ENCODE data around the gene S100A12.

The S100A12 gene

DNA sequence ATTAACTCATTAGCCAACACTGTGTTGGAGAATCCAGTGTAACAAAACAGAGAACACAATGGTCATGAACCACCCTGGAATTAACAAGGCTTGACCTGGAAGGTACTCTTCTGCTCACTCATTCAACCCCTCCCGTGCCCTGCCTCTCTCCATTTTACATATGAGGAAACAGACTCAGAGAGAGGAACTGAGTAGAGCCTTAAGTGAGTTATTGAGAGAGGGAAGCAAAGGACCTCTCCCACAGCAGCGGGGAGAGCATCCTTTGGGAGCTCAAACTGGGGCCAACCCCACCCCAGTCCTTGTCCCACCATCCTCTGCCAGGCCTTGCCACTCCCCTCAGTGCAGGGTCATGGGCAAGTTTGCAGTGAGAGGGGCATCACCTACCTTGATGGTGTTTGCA is 1.4 kb downstream of the S100A12 start:
- DNase-seq (ENCODE audit: low read depth), result no peak
- no peak overlapping the region for H3K4me3 ChIP-seq (ENCODE audit: low read depth, low read length)

DNA sequence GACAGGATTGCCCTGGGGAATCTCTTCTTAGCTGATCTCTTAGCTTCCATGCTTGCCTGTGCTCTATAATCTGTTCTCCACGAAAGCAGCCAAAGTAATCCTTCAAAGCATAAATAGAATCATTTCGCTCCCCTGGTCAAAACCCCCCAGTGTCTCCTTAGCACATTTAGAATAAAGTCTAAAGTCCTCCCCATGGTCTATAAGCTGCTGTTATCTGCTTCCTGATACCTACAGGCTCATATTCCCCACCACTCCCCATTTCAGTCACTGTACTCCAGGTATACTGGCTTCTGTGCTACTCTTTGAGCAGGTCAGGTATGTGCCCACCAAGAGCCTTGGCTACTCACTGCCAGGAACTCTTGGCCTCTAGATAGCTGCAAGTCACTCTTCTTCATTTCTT is 2.9 kb downstream of the S100A12 start:
- H3K4me3 ChIP-seq (ENCODE audit: low read depth, low read length), result no peak overlapping the region
- no peak for DNase-seq (ENCODE audit: low read depth)

DNA sequence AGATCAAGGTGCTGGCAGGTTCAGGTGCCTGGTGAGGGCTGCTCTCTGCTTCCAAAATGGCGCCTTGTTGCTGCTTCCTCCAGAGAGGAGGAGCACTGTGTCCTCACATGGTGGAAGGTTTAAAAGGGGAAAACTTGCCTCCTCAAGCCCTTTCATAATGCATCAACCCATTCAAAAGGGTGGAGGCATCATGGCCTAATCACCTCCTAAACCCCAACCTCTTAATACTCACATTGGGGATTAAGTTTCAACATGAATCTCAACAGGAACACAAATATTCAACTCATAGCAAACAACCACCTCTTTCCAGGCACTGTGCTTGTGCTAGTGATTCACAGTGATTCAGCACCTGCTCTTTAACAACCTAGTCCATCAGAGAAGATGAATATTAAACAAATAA is 4.2 kb downstream of the S100A12 start:
- DNase-seq (ENCODE audit: low read depth), result no peak
- no peak overlapping the region for H3K4me3 ChIP-seq (ENCODE audit: low read depth, low read length)

DNA sequence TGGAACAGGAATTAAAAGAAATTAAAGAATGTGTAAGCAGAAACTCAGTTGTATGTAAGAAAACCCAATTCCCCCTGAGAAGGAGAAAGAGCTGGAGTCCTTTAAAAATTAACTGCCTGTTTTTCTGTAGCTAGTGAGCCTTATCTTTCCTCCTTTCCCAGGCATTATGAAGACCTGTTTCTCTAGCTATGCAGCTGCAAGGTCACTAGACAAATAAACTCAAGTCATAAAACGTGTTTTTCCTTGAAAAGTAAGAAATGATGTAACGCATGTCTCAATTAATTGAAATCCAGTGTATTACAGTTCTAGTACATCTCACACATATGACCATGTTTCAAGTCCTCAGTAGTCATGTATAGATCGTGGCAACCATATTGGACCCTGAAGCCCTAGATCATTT is 5.3 kb downstream of the S100A12 start:
- H3K4me3 ChIP-seq (ENCODE audit: low read depth, low read length), result no peak overlapping the region
- no peak for DNase-seq (ENCODE audit: low read depth)

DNA sequence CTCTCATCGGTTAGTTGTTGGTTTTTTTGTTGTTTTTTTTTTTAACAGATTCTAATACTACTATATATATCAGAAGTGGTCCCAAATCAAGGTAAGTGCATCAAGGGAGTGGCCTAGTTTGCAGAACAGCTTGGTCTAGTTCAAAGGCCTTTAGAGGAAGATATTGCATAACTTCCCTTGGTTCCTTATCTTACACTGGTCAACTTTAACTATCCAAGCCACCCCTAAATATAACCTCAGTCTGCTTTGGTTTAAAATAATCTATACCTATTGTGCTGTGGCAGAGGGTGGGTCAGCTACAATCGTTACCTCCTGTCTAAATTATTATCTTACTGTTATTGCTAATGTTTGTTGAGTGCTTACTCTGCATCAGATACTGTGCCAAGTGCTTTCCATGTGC is 6.9 kb downstream of the S100A12 start:
- H3K4me3 ChIP-seq (ENCODE audit: low read depth, low read length), result no peak overlapping the region
- no peak for DNase-seq (ENCODE audit: low read depth)

DNA sequence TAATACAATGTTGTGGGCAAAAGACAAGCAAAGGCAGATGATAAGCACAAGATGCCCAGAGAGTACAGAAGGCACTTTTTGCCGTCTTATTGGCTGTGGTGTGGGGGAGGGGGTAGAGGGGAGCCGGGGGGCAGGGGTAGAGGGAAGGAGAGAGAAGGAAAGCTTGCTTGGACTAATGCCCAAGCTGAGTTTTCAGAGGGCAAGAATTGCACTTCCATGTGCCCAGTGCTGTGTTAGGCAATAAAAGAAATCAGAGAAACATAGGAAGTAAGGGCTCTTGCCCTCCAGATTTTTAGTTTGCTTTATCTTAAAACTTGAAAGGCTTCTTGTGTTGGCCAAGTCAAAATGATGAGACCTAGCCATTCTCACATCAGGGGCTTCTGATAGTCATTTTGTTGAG is 8.3 kb downstream of the S100A12 start:
- no peak for DNase-seq (ENCODE audit: low read depth)
- H3K4me3 ChIP-seq (ENCODE audit: low read depth, low read length), result no peak overlapping the region

DNA sequence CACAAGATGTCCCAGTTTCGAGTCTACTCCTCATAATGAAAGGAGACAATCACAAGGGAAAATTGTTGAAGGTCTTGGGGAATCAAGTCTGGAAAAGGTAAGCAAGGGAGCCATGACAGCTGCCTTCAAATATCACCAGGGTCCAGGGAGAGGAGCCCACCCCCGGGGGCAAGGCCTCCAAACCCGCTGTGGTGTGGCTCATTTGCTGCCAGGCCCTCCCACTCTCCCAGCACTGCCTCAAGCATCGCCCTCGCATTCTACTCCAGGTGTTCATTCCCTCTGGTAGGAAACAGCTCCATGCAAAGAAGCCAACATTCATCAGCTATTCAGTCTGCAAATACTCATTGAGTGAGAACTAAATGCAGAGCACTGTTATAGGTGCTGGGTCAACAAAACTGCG is 9.2 kb downstream of the S100A12 start:
- DNase-seq (ENCODE audit: low read depth), result no peak
- no peak overlapping the region for H3K4me3 ChIP-seq (ENCODE audit: low read depth, low read length)

DNA sequence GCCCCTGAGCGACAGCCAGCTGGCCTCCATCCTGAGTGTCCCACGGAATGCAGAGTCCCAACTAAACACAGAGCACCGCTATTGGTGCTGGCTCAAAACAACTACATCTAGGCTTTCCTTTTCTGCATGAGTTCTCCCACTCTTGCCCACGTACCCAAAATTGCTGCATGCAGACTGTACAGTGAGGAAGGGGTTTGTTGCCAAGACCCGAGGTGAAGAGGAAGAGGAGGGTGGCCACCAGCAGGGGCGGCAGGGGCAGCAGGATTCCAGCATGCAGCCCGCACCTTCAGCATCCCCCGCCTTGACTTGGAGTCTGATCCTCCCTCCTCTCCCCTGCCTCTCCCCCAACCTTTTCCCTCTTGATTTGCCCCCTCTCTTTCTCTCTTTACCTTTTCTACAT is 9.7 kb downstream of the S100A12 start:
- DNase-seq (ENCODE audit: low read depth), result no peak
- H3K4me3 ChIP-seq (ENCODE audit: low read depth, low read length), result no peak overlapping the region

DNA sequence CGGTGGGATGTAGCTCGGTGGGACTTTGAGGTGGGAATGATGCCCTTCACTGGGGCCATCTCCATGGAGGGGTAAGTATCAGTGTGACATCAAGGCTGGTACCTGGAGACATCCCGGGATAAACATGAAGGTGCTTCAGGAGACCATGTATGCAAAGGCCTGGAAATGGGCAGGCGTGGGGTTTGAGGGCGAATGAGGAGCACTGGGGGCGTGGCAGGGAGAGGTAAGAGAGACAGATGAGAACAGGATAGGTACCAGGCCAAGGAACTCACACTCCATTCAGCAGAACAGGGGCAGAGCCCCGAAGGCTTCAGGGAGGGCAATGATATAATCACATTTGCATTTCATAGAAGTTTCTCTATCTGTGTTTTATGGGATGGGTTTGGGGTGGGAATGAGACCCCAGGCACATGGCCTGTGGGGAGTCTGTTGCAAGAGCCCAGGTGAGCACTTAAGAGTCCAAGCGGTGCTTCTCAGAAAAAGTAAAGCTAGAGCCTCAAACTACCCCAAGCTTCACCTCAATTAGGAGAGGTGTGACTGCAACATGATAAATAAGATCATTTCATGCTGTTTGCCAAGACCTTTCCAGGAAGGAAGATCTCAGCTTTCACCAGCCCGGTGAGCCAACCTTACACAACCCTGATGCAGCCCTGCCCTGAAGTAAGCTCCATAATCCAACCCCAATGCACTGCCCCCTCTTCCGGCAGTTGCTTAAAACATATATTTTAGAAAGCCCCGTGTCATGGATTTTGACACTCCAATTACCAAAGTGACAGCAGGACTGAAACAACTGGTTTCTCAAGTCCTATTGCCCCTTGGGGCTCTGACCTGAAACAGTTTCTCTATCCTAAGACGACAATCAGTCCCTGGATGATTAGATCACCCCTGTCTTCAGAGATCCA is 10.4 kb downstream of the S100A12 start:
- H3K4me3 ChIP-seq (ENCODE audit: low read depth, low read length), result no peak overlapping the region
- no peak for DNase-seq (ENCODE audit: low read depth)

DNA sequence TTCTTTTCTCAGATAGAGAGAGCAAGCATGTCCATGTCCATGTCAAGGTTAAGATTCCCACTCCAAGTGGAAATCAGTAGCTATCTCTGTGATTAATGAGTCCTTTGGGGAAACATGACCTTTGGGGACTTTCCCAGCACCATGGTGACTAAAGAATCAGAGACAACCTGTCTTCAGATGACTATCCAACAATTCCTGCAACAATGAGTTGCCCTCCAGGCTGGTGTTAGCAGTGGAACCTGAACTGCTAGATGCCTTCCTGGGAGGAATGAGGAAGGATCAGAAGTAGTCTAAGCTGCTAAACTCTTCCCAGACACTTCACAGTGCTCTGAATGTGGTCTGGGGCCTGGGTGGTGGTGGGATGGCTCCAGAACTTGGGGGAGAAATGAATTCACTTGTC is 11.3 kb downstream of the S100A12 start:
- DNase-seq (ENCODE audit: low read depth), result no peak

DNA sequence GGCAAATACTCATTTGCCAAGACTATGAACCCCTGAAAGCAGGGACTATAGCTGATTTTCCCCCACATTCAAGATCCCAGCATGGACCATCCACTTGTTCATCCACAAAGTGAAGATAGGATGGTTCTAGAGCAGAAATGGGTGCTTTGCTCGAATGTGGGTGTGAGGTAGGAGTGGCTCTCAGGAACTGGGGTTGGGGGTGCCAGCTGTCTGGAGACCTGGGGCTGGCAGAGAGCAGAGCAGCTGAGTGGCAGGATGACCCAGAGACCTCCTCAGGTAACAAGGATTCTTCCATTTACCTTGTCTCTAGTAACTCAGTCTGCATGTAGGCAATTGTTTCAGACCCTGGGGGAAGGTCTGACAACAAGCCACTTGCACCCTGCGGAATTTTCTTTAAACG is 11.8 kb downstream of the S100A12 start:
- no peak for DNase-seq (ENCODE audit: low read depth)
- H3K4me3 ChIP-seq (ENCODE audit: low read depth, low read length), result no peak overlapping the region

More for the DNA sequence above, 11.3 kb downstream of the S100A12 start:
- H3K4me3 ChIP-seq (ENCODE audit: low read depth, low read length), result no peak overlapping the region

DNA sequence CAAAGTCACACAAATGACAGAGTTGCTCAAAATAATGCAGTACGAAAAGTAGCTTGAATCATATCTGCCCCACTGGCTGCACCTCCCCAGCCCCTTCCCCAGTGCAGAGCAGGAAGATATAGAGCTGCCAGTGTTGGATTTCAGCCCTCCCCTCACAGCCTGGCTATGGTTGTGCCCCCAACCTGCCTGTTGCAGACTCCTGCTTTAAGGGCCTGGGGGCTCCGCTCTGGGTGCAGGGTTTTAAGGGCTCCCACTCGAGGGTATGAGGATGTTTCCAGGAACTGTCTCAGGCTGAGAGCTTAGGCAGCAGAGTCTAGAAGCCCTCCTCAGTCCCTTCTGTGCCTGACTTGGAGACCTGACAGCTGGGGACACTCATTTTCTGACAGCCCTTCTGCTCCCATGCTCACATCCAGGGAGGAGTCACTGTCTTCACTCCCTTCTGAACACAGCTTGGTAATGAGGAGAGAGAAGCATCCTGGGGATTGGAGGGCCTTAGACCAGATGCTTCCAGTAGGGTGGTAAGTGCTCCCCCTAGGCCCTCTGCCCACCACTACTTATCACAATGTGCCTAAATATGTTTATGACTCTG is 13.1 kb downstream of the S100A12 start:
- no peak overlapping the region for H3K4me3 ChIP-seq (ENCODE audit: low read depth, low read length)
- DNase-seq (ENCODE audit: low read depth), result no peak

DNA sequence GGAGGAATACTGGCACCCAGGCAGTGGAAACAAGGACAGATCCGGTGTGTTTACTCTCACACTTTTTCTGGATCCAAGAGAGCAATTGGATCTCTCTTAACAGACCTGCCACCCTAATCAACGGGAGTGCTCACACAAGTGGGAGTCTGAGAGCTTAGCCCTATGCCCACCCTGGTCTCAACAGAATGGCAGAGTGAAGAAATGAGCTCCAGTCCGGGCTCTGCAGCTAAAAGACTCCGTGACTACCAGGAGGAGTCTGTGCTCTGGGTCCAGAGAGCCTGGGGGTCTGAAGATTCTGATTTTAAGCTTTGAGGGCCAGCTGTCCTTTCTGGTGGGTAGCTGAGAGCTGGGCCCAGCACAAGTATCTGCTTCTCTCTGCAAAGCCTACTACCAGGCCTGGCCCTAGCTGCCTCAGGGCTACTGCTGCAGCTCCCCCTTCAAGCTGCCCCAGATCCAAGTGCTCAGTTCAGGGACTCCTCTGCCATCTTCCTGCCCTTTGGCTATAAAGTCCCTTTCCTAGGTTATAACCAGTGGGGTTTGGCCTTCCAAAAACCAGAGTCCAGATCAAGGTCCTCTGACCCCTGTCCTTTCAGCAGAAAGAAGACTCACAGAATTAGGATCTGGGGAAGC is 13.8 kb downstream of the S100A12 start:
- H3K4me3 ChIP-seq (ENCODE audit: low read depth, low read length), result no peak overlapping the region
- no peak for DNase-seq (ENCODE audit: low read depth)

DNA sequence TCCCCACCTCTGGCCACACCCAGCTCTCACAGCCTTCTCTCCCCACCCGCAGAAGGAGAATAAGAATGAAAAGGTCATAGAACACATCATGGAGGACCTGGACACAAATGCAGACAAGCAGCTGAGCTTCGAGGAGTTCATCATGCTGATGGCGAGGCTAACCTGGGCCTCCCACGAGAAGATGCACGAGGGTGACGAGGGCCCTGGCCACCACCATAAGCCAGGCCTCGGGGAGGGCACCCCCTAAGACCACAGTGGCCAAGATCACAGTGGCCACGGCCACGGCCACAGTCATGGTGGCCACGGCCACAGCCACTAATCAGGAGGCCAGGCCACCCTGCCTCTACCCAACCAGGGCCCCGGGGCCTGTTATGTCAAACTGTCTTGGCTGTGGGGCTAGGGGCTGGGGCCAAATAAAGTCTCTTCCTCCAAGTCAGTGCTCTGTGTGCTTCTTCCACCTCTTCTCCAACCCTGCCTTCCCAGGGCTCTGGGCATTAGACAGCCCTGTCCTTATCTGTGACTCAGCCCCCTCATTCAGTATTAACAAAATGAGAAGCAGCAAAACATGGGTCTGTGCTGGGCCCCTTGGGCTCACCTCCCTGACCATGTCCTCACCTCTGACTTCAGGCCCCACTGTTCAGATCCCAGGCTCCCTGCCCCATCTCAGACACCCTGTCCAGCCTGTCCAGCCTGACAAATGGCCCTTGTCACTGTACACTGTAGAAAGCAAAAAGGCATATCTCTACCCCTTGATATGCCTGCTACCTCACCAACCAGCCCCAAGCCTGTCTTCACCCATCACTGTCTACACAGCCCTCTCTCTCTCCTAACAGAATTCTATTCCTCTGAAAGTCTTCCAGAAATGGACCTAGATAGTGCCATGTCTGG is 14.6 kb downstream of the S100A12 start:
- no peak overlapping the region for H3K4me3 ChIP-seq (ENCODE audit: low read depth, low read length)
- no peak for DNase-seq (ENCODE audit: low read depth)

DNA sequence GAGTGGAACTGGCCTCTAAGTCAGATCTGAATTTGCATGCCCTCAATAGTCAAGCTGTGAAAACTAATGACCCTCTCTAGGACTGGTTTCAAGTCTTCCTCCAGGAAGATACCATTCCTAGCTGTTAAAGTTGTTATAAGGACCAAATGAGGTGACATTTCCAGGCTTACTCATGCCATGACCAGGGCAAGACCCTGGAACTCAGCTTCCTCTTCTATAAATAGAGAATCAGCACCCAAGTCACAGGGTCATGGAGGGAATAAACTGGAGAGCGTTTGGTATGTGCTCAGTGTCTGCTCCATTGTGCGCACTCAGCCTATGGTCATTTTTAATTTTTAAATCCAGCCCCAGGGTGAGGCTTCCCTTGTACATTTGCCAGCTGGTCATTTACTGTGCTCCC is 15.2 kb downstream of the S100A12 start:
- no peak for DNase-seq (ENCODE audit: low read depth)
- H3K4me3 ChIP-seq (ENCODE audit: low read depth, low read length), result no peak overlapping the region

DNA sequence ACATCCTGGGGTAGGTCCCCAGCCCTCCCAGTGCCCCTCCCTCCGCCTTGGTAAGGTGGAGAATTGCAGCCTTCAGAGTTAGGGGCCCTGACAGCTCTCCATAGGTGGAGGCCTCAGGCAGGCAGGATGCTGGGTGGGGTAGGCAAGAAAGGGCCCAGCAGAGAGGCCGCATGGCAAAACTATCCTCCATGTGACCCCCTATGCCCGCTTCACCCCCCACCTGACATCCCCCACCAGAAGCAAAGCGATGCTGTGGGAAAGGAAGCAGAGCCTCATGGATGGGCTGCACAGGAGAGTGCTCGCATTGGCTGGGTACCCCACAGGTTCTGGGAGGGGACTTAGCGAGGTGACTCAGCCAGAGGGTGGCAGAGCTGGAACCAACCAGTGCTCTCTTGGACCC is 16.2 kb downstream of the S100A12 start:
- H3K4me3 ChIP-seq (ENCODE audit: low read depth, low read length), result no peak overlapping the region
- DNase-seq (ENCODE audit: low read depth), result no peak

DNA sequence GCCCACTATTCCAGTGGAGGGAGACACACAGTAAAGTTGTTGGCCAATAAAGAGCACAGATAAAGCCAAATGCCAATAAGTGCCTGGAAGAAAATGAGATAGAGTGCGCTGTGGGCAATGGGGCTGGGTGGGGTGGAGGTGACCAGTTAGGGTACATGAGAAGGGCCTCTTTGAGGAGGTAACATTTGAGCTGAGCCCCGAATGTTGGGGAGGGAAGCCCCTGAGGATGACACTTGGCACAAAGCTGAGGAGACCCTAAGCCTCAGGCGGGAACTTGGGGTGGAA is 16.8 kb downstream of the S100A12 start:
- no peak overlapping the region for H3K4me3 ChIP-seq (ENCODE audit: low read depth, low read length)
- DNase-seq (ENCODE audit: low read depth), result no peak

DNA sequence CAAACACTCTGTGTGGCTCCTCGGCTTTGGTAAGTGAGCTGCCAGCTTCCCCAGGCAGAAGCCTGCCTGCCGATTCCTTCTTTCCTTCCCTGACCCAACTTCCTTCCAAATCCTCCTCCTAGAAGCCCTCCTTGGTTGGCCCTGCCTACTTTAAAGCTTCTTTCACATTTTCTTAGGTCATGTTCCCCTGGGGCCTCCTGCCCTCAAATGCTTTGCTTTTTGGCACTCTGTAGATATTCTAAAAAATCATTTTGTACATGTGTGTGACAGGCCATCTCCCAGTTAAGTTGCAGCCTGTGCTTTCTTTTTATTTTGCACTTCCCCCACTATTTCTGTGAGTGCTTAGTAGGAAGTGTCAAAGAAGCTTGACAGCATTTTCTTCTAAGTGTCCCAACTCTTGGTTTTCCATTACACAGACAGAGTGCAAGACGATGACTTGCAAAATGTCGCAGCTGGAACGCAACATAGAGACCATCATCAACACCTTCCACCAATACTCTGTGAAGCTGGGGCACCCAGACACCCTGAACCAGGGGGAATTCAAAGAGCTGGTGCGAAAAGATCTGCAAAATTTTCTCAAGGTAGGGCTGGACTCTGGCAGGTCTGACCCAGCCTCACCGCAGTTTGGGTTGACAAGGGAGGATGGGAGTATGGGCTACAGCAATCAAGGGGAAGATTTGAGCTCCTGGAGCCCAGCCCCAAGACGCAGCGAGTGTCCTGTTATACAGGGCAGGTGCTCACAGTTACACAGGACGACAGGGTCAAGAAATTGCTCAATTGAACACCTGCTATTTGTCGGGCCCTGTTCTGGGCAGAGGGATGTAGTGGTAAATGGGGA is 17.3 kb downstream of the S100A12 start, which contains the start of gene S100A9:
Gene S100A9 (plus strand): TSS at position 2 of the 838 bp plus-strand sequence. CDS start 430 bp downstream, at position 432.
- H3K4me3 ChIP-seq (ENCODE audit: low read depth, low read length), result no peak within 1 kb of the TSS
- no peak for DNase-seq (ENCODE audit: low read depth)
